Measurements from ENCODE around the gene RTL5. TPM values are rescaled to one million over a fixed set of nuclear protein-coding genes. Genes with fewer than 3 reads are reported as not detected.

Gene RTL5
- total RNA-seq, 1 experiment from 2014 or later: 2.5 TPM

DNA sequence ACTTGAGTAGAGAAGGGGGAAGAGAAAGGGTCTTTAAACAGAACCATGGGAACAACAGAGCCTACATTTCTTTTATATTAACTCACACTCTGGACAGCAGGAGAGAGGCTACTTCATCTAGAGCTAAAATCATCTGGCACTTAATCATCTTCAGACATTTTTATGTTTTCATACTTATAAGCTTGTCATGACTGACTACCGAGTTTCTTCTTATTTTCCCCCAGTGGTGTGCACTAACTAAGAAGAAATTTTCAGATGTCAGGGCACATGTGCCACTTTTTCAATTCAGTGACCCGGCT lies 11.8 kb upstream of the RTL5 start:
- Mint-ChIP-seq H3K27me3 (ENCODE audit: insufficient read depth, unreplicated experiment) (no peaks in the 10 kb centered on the region), H3K9me3 (ENCODE audit: unreplicated experiment) (no peaks in the 10 kb centered on the region), H3K27ac (ENCODE audit: unreplicated experiment) (no peak overlapping the region), H3K4me1 (ENCODE audit: low read depth, unreplicated experiment) (no peaks in the 10 kb centered on the region), H3K36me3 (ENCODE audit: insufficient read depth, unreplicated experiment) (no peaks in the 10 kb centered on the region), H3K4me3 (ENCODE audit: unreplicated experiment) (no peak overlapping the region)
- Histone ChIP-seq H3K4me3 (ENCODE audit: low read depth, low read length) (no peak overlapping the region), H3K9me3 (no peaks in the 10 kb centered on the region), H3K4me1 (no peaks in the 10 kb centered on the region), H3K27me3 (replicated peaks; ENCODE audit: control insufficient read depth, insufficient read depth, low read length) (no peaks in the 10 kb centered on the region), H3K36me3 (ENCODE audit: control insufficient read depth, insufficient read depth, low read length) (no peaks in the 10 kb centered on the region)
- no TSS peak for BruUV-seq (replicated peaks)
- TF ChIP-seq, protein P1, sequence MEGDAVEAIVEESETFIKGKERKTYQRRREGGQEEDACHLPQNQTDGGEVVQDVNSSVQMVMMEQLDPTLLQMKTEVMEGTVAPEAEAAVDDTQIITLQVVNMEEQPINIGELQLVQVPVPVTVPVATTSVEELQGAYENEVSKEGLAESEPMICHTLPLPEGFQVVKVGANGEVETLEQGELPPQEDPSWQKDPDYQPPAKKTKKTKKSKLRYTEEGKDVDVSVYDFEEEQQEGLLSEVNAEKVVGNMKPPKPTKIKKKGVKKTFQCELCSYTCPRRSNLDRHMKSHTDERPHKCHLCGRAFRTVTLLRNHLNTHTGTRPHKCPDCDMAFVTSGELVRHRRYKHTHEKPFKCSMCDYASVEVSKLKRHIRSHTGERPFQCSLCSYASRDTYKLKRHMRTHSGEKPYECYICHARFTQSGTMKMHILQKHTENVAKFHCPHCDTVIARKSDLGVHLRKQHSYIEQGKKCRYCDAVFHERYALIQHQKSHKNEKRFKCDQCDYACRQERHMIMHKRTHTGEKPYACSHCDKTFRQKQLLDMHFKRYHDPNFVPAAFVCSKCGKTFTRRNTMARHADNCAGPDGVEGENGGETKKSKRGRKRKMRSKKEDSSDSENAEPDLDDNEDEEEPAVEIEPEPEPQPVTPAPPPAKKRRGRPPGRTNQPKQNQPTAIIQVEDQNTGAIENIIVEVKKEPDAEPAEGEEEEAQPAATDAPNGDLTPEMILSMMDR (IDR thresholded peaks at IDR 0.05; ENCODE audit: insufficient read depth in 1 of 2, low read depth in 1 of 2, low read length in 1 of 2, severe bottlenecking in 1 of 2, unreplicated experiment in 1 of 2): no peak
- CTCF ChIA-PET: no interaction called here
- intact Hi-C loops (cut with micrococcal nuclease; ENCODE audit: unreplicated experiment): no loop called here
- POLR2A ChIA-PET: no interaction called here
- DNase-seq: no peak

DNA sequence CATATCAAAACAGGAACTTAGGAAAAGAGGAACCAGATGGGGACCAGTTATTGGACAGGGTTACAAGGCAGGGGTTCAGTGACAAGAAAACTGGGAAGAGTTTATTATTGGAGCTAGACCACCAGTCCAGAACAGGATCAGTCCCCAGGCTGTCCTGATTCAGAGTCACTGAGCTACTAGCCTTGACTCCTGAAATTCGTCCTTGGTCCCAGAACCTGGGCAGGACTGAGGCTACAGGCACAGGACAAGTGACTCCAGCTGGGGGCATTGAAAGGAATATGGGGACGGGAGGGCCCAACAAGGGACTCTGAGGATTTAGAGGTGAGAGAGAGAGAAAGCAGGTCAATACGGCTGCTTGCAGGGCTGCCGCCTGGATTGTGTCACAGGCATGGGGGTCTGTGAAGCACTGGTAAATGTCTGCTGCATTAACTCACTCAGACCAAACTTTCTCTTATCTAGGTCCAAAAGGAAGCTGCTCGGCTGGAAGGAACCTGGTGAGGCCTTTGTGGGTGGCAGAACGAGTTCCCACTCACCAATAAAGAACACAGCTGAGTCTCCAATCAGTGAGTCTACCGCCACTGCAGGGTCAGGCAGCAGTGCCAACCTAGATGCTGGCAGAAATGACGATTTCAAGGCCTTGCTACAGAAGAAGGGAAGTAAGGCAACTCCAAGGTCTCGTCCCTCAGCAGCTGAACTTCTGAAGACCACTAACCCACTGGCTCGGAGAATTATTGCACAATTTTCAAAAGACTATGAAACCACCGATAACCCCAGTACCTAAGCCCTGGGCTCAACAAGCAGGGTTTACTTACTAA lies 11.3 kb upstream of the RTL5 start:
- TF ChIP-seq, protein P1 (IDR thresholded peaks at IDR 0.05; ENCODE audit: insufficient read depth in 1 of 2, low read depth in 1 of 2, low read length in 1 of 2, severe bottlenecking in 1 of 2, unreplicated experiment in 1 of 2): no peak
- H3K4me1 ChIP-seq: no peaks in the 10 kb centered on the region
- POLR2A ChIA-PET: no interaction called here
- H3K9me3 ChIP-seq: no peaks in the 10 kb centered on the region
- no peak overlapping the region for H3K4me3 Mint-ChIP-seq (ENCODE audit: unreplicated experiment)
- intact Hi-C loops (cut with micrococcal nuclease; ENCODE audit: unreplicated experiment): no loop called here
- CTCF ChIA-PET: no interaction called here
- H3K4me3 ChIP-seq (ENCODE audit: low read depth, low read length): no peak overlapping the region
- H3K27me3 Mint-ChIP-seq (ENCODE audit: insufficient read depth, unreplicated experiment): no peaks in the 10 kb centered on the region
- no TSS peak for BruUV-seq (replicated peaks)
- H3K36me3 Mint-ChIP-seq (ENCODE audit: insufficient read depth, unreplicated experiment): no peaks in the 10 kb centered on the region
- DNase-seq: no peak
- no peaks in the 10 kb centered on the region for H3K36me3 ChIP-seq (ENCODE audit: control insufficient read depth, insufficient read depth, low read length)
- no peaks in the 10 kb centered on the region for H3K27me3 ChIP-seq (replicated peaks; ENCODE audit: control insufficient read depth, insufficient read depth, low read length)
- no peak overlapping the region for H3K27ac Mint-ChIP-seq (ENCODE audit: unreplicated experiment)
- no peaks in the 10 kb centered on the region for H3K4me1 Mint-ChIP-seq (ENCODE audit: low read depth, unreplicated experiment)
- no peaks in the 10 kb centered on the region for H3K9me3 Mint-ChIP-seq (ENCODE audit: unreplicated experiment)

DNA sequence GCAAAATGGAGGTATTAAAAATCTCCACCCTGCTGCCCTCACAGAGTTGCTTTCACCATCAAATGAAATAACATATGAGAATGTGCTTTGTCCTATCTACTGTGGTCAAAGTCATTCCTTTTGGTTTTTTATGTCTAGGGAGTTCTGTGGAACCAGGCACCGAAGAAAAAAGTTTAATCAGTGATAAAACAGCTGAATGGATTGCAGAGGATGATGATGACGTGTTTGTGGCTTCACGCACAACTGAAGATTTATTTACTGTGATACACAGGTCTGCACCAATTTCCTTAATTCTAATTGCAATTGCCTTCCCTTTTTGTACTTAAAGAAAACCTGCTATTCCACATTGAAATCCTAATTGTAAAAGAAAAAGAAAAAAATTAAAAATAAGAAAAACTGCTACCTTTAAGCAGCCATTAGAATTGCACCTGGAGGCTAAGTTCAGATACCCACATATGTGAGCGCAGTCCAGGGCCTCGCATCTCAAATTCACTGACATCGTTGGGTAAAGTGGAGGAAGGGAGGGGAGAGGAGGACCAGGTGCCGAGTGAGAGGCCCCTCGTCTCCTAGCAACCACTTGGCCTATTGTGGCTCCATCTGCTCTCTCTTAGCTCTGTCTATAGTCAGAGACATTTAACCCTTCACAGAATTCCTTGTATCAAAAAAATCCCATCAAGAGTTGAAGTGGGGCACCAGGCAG lies 10.5 kb upstream of the RTL5 start:
- Mint-ChIP-seq H3K4me3 (ENCODE audit: unreplicated experiment) (no peak overlapping the region), H3K27me3 (ENCODE audit: insufficient read depth, unreplicated experiment) (no peaks in the 10 kb centered on the region), H3K27ac (ENCODE audit: unreplicated experiment) (no peak overlapping the region), H3K9me3 (ENCODE audit: unreplicated experiment) (no peaks in the 10 kb centered on the region), H3K36me3 (ENCODE audit: insufficient read depth, unreplicated experiment) (no peaks in the 10 kb centered on the region), H3K4me1 (ENCODE audit: low read depth, unreplicated experiment) (no peaks in the 10 kb centered on the region)
- BruUV-seq (replicated peaks): no TSS peak
- TF ChIP-seq, protein P1 (IDR thresholded peaks at IDR 0.05; ENCODE audit: insufficient read depth in 1 of 2, low read depth in 1 of 2, low read length in 1 of 2, severe bottlenecking in 1 of 2, unreplicated experiment in 1 of 2): no peak
- H3K36me3 ChIP-seq (ENCODE audit: control insufficient read depth, insufficient read depth, low read length): no peaks in the 10 kb centered on the region
- H3K27me3 ChIP-seq (replicated peaks; ENCODE audit: control insufficient read depth, insufficient read depth, low read length): no peaks in the 10 kb centered on the region
- CTCF ChIA-PET: no interaction called here
- no peaks in the 10 kb centered on the region for H3K9me3 ChIP-seq
- POLR2A ChIA-PET: no interaction called here
- no peaks in the 10 kb centered on the region for H3K4me1 ChIP-seq
- intact Hi-C loops (cut with micrococcal nuclease; ENCODE audit: unreplicated experiment): no loop called here
- DNase-seq: no peak
- no peak overlapping the region for H3K4me3 ChIP-seq (ENCODE audit: low read depth, low read length)
